Fibroblast of pulmonary artery (primary cell): Measurements from ENCODE around the gene MISP.
A peak's percentile ranks its signal among the peaks of the same experiment; 100 is the strongest.
"Not testable (repeated sequence)": the region's sequence is repeated elsewhere in the genome, so short reads cannot be mapped to it uniquely, and the experiment has no call there.

ENCODE experiments used
- DNase-seq: peaks from one replicate; pipeline ENCODE4 v3.0.0-alpha.2; 2010; ENCODE audit warnings: low read depth
- H3K4me3 ChIP-seq: replicated peaks from 2 replicates; pipeline ENCODE4 v1.5.1; 2011; ENCODE audit warnings: low read depth, mild to moderate bottlenecking, control low read depth, low read length, moderate library complexity
- TF ChIP-seq, protein P1 (sequence below): IDR thresholded peaks from 2 replicates; pipeline ENCODE4 v1.5.1; 2011; ENCODE audit warnings: mild to moderate bottlenecking, control low read depth, low read length, inconsistent platforms; ENCODE audit errors: missing control alignments

MISP gene

GRCh38 chr19:732148-733069 is 18.5 kb upstream of the MISP start:
- TF ChIP-seq, protein P1, sequence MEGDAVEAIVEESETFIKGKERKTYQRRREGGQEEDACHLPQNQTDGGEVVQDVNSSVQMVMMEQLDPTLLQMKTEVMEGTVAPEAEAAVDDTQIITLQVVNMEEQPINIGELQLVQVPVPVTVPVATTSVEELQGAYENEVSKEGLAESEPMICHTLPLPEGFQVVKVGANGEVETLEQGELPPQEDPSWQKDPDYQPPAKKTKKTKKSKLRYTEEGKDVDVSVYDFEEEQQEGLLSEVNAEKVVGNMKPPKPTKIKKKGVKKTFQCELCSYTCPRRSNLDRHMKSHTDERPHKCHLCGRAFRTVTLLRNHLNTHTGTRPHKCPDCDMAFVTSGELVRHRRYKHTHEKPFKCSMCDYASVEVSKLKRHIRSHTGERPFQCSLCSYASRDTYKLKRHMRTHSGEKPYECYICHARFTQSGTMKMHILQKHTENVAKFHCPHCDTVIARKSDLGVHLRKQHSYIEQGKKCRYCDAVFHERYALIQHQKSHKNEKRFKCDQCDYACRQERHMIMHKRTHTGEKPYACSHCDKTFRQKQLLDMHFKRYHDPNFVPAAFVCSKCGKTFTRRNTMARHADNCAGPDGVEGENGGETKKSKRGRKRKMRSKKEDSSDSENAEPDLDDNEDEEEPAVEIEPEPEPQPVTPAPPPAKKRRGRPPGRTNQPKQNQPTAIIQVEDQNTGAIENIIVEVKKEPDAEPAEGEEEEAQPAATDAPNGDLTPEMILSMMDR = no peak
- no peak for DNase-seq

GRCh38 chr19:734716-735115 is 16.2 kb upstream of the MISP start:
- TF ChIP-seq, protein P1 = no peak
- H3K4me3 ChIP-seq = no peak overlapping the region
- DNase-seq = no peak

More at GRCh38 chr19:732148-733069, 18.5 kb upstream of the MISP start:
- no peak overlapping the region for H3K4me3 ChIP-seq

DNA sequence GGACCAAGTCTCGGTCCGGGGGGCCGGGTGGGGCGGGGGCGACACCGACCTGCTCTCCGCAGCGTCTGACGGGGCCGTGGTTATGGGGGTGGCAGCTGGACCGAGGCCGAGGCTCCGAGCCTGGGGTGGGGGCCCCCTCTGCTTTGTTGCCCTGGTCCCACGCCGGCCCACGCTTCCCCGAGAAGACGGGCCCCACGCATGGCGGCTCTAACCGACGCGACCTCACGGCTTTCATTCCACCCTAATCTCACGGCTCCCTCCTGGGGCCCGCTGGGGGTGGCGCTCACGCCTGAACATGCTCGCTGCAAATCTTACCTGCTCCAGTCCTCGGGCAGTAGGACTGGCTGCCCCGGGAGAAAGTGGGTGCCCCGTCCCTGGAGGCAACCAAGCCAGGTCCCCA is 14.8 kb upstream of the MISP start:
- no peak overlapping the region for H3K4me3 ChIP-seq
- no peak for DNase-seq
- TF ChIP-seq, protein P1 = no peak

- TF ChIP-seq, protein P1 = peak; percentile 58
- DNase-seq = peak; percentile 46
- H3K4me3 ChIP-seq = no peak overlapping the region
Observed at GRCh38 chr19:737591-738093, 13.3 kb upstream of the MISP start.

GRCh38 chr19:738509-739128 is 12.3 kb upstream of the MISP start:
- DNase-seq = no peak
- TF ChIP-seq, protein P1 = no peak
- H3K4me3 ChIP-seq = no peak overlapping the region

GRCh38 chr19:739998-740715 is 10.8 kb upstream of the MISP start:
- no peak for DNase-seq
- no peak overlapping the region for H3K4me3 ChIP-seq
- TF ChIP-seq, protein P1 = no peak

- not testable (repeated sequence) for H3K4me3 ChIP-seq, DNase-seq
Observed at GRCh38 chr19:740816-741505, 10.0 kb upstream of the MISP start.
